NCI-H82 treated with DMSO at 0.1 percent for 48 hours (cell line): ENCODE results near the gene NFKBIE.
"Not testable (repeated sequence)": the region's sequence is repeated elsewhere in the genome, so short reads cannot be mapped to it uniquely, and the experiment has no call there.

Experiments
- DNase-seq: peaks from one replicate; lab custom pipeline; 2025; ENCODE audit not compliant: unreplicated experiment; lab: John Stamatoyannopoulos, UW

NFKBIE gene, protein sequence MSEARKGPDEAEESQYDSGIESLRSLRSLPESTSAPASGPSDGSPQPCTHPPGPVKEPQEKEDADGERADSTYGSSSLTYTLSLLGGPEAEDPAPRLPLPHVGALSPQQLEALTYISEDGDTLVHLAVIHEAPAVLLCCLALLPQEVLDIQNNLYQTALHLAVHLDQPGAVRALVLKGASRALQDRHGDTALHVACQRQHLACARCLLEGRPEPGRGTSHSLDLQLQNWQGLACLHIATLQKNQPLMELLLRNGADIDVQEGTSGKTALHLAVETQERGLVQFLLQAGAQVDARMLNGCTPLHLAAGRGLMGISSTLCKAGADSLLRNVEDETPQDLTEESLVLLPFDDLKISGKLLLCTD

DNA sequence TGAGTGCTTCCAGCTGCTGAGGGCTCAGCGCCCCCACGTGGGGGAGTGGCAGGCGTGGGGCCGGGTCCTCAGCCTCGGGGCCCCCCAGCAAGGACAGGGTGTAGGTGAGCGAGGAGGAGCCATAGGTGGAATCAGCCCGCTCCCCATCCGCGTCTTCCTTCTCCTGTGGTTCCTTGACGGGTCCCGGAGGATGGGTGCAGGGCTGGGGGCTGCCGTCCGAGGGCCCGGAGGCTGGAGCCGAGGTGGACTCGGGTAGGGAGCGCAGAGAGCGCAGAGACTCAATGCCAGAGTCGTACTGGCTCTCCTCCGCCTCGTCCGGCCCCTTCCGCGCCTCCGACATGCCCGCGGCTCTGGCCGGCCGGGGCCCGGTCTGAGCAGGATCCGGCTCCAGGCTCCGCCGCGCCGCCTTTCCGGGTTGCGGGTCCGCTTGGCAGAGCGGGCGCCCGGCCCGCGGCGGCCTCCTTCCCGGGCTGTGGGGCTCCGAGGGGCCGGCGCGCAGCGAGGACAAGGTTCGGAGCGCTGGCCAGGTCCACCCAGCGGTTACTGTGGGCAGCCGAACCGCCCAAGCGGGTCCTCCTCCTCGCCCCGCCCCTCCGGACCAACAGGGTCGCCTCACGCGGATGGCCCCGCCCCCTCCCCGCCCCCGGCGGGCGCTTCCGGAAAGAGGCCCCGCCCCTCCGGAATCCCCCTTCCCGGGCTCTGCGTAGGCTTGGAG is at the start of gene NFKBIE:
Gene NFKBIE (minus strand): TSS at position 545 of the 715 bp plus-strand sequence. CDS start 205 bp downstream, at position 340.
- peak; percentile 56 for DNase-seq

DNA sequence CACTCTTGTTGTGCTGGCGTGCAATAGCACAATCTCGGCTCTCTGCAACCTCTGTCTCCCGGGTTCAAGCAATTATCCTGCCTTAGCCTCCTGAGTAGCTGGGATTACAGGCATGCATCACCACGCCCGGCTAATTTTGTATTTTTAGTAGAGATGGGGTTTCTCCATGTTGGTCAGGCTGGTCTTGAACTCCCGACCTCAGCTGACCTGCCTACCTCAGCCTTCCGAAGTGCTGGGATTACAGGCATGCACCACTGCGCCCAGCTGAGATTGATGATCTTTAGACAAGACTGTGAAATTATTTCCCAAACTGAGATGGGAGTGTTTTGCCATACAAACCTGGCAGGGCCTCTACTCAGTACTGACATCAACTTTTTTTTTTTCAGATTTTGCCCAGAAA is 49.3 kb upstream of the NFKBIE start:
- DNase-seq: not testable (repeated sequence)

DNA sequence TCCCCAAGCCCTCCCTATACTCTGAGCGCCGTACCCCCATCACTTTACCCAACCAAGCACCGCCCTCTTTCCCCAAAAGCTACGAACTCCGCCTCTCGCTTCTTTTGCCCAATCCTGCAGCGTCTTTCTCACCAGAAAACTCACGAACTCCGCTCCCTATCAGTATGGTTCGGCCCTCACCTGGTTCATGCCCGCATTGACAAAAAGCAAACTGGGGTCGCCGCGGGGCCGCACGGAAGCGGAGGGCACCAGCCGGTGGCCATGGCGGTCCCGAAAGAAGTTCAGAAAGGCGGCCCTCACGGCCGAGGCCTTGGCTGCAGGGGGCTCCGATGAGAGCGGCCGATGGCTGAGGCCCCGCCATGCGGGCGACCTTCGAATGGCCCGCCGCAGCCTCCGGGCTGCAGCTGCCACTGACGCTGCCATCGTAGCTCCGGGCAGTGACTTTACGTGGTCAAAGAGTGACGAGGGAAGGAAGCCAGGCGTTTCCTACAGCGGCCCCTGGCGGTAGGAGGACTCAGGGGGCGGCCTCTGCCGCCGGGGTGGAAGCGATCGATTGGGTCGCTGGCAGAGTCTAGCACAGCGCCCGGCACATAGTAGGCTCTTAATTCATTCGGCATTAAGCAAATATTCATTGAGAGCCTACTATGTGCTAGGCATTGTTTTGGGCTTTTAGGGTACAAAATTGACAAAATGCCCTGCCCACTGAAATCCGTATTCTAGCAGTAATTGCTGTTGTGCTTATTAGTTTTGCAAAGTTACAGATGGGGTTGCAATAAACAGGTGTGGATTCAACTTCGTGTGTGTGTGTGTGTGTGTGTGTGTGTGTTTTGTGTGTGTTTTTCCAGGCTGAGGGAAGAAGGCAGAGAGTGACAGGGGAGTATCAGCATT is 47.8 kb upstream of the NFKBIE start, which contains the start of gene AARS2:
Gene AARS2 (minus strand): TSS at position 447 of the 888 bp plus-strand sequence. CDS start 24 bp downstream, at position 423.
- DNase-seq: peak; percentile 68

DNA sequence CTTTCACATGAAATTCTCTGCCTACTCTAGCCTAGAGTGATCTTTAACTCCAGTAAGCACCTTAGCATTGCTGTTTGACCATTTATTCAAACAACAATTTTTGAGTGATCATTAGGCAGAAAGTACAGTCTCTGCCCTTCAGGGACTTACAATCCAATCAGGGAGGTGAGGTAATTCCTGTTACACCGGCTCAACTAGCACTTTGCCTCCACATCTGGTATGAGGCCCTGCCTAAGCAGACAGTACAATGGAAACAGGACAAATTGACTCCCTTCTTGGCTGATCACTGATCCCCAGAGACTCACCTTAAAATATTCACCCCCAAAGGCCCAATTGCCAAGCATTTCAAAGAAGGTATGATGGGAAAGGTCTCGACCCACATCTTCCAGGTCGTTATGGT is 46.4 kb upstream of the NFKBIE start:
- no peak for DNase-seq

DNA sequence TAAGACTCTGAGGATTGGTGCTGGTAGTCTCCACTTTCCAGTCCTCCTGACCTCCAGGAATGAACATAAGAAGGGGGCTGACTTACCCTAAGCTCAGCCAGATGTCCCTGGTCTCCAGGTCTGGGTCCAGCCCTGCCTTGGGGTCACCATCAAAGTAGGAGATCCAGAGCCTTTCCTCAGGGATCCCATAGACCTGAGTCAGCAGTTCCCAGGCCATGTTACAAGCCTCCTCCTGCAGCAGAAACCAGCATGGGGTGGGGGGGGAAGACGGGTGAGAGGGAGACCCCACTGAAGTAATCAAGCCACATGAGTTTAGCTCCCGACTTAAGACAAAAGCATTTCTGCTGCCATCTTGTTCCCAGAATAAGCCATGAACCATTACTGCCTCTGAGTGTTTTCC is 46.0 kb upstream of the NFKBIE start:
- no peak for DNase-seq

DNA sequence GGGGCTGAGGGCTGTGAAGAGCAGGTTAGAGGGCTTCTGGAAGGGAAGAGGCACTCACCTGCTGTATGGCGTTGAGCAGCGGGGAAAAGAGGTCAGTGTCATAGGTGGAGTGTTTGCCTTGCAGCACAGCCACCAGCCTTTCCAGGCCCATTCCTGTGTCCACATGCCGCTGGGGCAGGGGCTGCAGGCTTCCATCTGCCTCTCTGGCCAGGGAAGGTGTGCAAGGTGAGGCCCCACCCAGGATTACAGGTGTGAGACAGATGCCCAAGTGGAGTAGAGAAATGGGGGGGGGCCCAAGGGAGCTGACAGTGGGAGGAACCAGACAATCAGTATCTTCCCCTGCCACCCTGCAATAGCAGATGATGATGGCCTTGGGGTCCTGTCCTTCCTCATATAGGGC is 44.9 kb upstream of the NFKBIE start:
- no peak for DNase-seq

DNA sequence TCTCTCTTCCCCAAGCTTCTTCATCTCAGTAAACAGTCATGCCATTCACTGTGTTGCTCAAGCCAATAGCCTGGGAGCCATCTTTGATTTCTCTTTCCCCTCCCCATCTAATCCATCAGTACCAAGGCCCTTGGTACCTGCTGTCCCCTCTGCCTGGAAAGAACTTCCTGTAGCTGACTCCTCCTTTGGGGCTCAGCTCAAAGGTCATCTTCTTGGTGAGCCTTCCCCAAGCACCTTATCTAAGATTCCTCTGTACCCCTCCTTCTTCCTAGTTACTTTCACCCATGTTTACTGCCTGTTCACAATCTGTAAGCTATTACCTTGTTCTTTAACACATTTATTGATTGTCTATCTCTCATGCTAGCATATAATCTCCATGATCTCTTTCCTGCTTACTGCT is 44.3 kb upstream of the NFKBIE start:
- DNase-seq: no peak

DNA sequence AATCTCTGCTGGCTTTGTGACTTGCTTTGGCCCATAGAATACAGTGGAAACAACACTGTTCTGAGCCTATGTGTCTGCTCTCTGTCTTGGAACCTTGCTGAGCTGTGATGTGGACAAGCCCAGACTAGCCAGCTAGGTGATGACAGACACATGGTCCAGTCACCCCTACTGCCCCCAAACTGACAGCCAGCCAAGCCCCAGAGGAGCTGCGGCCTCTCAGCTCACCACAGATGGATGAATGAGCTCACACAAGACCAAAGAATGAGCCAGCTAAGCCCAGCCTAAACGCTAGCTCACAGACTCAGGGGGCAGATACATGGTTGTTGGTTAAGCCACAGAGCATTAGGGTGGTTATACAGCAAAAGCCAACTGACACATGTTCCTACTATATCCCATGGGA is 43.7 kb upstream of the NFKBIE start:
- DNase-seq: no peak

DNA sequence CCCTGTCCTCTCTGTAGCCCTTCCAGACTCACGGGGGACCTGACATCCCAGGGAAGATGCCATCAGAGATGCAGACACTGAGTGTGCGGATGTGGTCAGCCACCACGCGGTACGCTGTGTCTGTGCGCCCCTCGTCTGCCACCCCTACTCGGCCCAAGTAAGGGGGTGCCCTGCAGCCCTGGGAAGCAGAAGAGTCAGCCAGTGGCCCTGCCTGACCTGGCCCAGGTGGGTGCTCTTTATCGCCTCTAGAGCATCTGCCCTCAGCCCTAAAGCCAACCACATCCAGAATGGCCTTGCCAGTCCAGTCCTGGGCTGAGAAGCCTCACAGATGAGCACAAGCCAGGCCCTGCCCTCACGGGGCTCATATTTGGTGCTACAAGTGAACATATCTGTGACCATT is 41.9 kb upstream of the NFKBIE start:
- DNase-seq: no peak

DNA sequence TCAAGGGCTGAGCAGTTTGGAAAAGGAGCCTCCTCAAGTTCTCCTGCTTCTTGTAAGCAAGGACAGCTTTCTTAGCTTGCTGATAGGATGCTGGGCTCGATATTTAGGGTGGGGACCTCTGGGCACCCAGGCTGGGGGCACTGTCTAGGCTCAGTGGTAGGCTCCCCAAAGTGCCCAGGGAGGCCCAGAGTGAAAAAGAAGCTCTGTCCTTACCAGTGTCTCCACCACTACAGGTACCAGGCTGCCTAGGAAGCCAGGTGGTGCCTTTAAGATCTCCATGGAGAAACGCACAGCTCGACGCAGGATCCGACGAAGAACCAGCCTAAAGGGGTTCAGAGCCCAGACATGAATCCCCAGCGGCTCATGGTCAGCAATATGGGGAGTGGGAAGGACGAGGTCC is 41.4 kb upstream of the NFKBIE start:
- no peak for DNase-seq

DNA sequence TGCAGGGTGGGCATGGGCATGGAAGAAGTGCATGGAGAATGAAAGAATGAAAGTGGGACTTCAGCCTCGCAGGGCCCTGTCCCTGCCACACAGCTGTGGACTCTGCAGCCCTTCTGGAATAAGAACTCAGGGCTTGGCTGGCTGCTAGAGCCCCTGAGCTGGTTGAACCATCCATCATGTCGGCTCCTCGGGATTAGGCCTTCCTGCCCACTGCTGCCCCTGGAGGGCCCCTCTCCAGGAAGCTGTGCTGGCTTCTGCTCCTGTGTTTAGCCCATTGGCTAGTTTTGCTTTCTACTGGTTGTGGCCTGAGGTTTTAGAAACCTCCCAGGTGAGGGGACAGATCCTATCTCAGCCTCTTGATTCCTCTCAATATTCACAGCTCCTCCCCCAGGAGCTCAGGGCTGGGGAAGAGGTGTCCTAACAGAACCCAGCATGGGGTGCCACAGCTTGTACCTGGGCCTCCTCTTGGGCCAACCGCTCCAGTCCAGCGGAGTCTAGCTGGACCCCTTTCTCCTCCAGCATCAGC is 39.9 kb upstream of the NFKBIE start:
- no peak for DNase-seq

DNA sequence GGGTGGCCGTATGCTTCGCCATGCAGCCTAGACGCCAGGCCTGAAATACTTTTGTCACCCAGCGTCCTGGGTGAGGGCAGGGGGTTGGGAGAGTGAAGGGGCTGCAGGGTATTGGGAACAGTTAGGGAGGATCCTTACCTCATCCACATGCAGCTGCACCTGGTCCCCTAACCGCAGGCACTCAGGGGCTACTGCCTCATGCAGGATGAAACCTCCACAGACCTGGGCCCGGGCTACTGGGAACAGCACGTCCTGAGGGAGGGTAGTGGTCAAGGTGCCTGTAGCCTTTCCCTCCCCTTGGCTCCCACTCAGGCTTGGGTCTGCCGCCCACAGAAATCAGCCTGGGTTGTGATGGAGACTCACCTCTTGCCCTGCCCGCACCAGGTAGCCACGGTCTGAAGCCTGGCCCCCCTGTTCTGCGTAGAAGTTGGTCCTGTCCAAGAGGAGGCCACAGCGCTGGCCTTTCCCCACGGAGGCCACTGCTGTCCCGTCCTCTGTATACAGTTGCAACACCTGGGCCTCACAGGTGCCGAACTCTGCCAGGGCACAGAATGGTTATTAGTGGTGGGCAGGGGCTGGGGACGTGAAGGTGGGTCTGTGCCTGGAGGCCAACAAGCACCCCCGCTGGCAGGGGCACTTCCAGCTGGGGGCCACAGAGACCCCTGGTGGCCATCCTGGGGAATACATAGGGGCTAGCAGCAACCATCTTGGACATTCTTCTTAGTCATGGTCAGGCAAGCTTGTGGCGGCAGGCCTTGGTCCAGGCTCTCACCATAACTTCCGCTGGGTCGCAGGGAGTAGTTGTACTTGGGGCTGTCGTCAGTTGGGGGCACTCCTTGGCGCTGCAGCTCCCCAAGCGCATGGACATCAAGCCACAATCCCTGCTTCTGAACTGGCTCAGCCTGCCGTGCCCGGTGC is 39.2 kb upstream of the NFKBIE start:
- no peak for DNase-seq

DNA sequence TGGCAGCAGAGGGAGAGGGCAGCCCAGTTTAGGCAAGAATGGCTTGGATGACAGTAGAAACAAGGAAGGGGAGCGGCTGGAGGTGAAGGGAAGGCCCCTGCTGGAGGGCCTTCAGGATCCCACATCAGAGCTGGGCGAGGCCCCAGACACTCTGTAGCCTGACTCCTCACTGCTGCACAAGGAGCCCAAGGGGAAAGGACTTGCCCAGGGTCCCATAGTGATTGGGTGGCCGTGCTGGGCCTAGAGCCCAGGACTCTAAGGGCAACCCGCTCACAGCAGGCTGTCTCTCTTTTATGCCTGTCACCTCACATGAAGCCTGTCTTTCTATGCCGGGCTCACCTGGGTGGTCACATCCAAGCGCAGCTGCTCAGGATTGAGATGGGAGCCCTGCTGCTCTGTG is 38.5 kb upstream of the NFKBIE start:
- DNase-seq: no peak

DNA sequence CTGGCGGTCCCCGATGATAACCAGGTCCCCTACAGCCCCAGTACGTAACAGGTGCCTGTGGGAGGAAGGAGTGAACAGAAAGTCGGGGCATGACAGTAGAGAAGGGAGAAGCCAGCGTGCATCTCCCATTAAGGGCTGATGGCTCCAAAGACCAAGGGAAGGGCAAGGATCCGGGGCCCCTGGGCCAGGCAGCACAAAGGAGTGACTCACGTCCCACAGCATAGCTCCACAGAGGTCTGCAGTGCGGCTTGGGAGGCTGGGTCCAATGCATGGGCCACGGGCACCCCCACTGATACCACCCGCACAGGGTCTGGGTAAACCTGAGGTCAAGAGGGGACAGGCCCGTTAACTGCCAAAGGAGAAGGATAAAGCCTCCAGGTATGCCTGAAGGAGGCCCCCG is 37.5 kb upstream of the NFKBIE start:
- no peak for DNase-seq

DNA sequence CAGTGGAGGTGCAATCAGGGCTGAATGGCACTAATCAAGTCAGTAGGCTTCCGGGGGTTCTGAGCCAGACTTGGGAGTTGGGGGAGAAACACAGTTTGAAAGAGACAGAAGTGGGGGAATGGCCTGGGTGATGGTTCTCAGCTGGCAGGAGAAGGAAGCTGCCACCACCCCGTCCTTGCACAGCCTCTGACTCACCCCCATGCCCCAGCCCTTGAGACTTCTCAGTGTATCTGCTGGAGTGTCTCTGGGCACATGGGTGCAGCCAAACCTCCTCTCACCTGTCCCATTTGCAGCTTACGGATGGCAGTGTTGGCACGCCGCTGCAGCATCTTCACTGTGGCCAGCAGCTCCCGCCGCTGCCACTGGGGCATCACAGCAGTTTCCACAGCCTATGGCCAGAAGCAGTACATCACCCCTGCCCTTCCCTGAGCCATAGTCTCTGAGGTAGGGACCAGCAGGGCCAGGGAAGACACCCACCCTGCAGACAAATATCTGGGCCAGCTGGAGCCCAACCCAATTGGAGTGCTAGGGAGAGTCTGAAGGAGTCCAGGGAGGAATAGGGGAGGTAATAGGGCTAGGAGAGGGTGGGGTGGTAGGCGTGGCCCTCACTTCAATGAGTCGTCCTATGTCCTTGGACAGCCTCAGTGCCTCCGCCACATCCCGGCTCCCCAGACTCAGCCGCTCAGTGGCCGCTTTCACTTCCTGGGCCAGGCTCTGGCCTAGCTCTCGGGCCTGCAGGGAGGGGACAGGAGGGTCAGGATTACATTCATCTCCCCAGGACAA is 36.6 kb upstream of the NFKBIE start:
- no peak for DNase-seq

DNA sequence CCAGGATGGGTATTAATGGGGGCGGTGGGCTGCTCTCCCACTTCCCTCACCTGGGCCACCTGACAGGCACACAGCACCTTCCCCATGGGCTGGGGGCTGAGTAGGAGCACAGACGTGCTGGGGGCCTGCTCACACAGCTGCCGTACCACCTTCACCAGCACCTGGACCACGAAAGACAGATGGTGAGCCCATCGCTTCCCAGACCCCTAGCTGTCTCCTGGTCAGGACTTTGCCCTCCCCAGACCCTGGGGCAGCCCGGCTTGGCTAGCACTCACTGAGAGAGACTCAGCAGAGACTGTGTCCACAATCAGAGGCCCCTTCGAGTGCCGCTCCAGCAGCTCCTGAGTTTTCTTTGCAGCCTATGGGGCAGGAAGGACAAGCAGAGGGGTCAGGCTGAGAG is 35.8 kb upstream of the NFKBIE start:
- no peak for DNase-seq

DNA sequence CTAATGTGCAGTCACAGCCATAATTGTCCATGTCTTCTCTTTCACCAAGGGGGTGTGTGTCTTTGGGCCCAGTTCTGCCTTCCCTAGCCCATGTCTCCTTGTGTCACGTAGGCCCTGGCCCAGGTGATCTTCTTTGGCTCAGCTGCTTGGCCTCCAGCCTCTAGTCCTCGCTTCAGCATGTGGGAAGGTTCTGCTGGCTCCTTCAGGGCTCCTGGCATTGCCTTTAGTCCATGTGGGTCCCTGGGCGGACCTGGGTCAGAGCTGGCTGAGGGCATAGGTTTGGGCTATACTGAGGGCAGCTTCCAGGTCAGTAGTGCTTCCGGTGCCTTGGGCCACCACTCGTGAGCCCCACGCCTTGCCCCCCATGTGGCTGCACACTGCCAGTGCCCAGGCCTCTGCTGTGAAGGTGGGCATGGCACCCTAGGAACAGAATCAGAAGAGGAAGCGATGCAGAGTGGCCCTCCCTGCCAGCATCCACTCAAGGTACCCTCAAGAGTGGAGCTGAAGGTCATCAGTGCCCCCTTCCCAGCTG is 35.0 kb upstream of the NFKBIE start:
- no peak for DNase-seq

DNA sequence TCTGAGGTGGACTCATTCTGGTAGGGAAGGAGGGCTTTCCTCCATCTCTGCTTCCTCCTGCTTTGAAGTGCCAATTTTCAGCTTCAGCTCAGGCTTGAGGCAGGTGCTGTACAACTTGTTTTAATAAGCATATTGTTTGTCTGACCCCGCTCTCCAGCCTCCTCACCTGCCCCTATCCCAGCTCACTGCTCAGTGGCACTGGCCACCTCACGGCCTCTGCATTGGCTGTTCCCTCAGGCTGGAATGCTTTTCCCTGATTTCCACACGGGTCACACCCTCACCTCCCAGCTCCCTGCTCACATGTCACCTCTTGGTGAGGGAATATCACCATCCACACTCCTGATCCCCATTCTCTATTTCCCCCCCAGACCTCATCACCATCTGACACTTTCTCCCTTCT is 33.5 kb upstream of the NFKBIE start:
- no peak for DNase-seq
